OCI-M2 (cell line): ENCODE measurements around the gene HIBADH.
"Not testable (repeated sequence)": the region's sequence is repeated elsewhere in the genome, so short reads cannot be mapped to it uniquely, and the experiment has no call there.

Experiments used
- DNase-seq: peaks from one replicate; lab custom pipeline; 2025; ENCODE audit not compliant: unreplicated experiment; lab: John Stamatoyannopoulos, UW

HIBADH gene

GRCh38 chr7:27639048-27639447 lies 23.6 kb downstream of the HIBADH start:
- not testable (repeated sequence) for DNase-seq

GRCh38 chr7:27636326-27637006 lies 26.2 kb downstream of the HIBADH start:
- no peak for DNase-seq

- no peak for DNase-seq
Measured at GRCh38 chr7:27635728-27636127, 27.0 kb downstream of the HIBADH start.

- DNase-seq, result no peak
Measured at GRCh38 chr7:27634671-27635493, 27.8 kb downstream of the HIBADH start.

GRCh38 chr7:27633062-27633461 lies 29.6 kb downstream of the HIBADH start:
- DNase-seq, result no peak

DNA sequence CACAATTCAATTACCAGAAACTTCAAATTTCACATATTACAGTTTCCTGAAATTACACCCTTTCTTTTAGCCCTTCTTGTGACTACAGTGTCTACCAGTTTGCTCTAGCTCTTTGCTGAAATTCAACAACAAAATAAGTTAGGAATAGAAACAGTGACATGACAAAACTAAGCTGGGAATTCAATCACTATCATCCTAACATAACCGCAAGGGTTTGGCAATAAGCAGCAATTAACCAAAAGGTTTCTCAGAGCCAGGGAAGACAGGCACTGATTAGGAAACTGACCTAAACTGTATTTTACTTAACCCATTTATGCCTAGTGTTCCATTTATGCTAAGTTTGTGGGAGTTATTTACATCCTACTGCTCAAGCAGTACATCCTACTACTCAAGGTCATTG lies 31.3 kb downstream of the HIBADH start:
- DNase-seq, result no peak

DNA sequence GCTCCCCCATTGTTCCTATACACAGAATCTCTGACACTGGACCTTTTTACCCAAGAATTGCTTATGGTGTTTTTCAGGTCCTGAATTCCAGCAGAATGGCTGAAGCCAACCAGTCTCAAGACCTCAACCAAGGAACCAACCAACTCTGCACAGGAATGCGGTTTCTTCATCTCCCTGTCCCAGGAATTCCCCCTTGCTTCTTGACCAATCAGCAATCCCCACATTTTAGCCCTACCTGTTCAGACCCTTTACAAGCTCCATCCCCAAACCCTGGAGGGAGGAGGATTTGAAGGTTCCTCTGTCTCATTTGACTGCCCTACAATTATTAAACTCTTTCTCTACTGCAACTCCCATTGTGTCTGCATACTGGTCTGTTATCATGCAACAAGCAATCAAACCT lies 35.5 kb downstream of the HIBADH start:
- DNase-seq, result no peak

GRCh38 chr7:27619492-27619891 lies 43.2 kb downstream of the HIBADH start:
- no peak for DNase-seq

GRCh38 chr7:27617651-27618381 lies 44.9 kb downstream of the HIBADH start:
- no peak for DNase-seq

DNA sequence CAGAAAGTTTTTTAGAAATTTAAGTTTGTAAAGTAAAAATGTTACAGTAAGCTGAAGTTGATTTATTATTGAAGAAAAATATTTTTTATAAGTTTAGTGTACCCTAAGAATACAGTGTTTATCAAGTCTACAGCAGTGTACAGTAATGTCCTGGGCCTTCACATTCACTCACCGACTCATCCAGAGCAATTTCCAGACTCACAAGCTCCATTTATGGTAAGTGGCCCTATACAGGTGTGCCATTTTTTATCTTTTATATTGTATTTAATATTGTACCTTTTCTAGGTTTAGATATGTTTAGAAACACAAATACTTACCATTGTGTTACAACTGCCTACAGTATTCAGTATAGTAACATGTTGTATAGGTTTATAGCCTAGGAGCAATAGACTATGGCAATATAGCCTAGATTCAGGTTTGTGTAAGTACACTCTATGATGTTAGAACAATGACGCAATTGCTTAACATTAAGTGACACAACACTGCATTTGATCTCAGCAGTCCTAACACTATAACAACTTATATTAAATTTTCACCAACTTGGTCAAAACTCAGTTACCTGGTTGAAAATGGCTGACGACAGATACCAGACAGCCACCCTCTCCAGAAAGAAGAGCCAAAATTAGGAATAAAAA lies 45.7 kb downstream of the HIBADH start:
- no peak for DNase-seq

DNA sequence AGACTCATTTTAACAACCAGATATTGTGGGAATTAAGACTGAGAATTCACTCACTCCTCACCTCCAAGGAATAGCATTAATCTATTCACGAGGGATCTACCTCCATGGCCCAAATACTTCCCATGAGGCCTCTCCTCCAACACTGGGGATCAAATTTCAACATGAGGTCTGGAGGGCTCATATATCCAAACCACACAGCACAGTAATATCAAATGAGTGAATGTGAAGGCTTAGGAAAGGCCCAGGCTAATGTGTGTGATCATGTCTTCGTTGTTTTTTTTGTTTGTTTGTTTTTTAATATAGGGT lies 46.5 kb downstream of the HIBADH start:
- no peak for DNase-seq

- DNase-seq, result no peak
Measured at GRCh38 chr7:27615420-27616185, 47.1 kb downstream of the HIBADH start.

DNA sequence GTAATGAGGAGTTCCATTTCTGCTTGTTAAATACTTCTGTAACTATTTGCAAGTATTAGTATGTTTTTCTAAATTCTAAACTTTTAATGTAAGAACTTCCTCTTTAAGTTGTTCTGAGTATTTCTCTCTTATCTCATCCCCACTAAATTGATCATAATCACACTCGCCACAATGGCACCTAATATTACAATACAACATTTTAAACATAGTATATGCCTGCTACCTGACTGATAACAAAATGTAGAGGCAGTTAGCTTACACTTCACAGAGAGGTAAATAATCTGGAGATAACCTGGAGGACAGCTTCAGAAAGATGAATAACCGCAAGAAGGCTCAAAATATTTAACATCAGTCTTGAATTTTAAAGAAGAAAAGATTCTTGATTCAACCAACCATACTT lies 48.6 kb downstream of the HIBADH start:
- no peak for DNase-seq

- no peak for DNase-seq
Measured at GRCh38 chr7:27611059-27611458, 51.6 kb downstream of the HIBADH start.

DNA sequence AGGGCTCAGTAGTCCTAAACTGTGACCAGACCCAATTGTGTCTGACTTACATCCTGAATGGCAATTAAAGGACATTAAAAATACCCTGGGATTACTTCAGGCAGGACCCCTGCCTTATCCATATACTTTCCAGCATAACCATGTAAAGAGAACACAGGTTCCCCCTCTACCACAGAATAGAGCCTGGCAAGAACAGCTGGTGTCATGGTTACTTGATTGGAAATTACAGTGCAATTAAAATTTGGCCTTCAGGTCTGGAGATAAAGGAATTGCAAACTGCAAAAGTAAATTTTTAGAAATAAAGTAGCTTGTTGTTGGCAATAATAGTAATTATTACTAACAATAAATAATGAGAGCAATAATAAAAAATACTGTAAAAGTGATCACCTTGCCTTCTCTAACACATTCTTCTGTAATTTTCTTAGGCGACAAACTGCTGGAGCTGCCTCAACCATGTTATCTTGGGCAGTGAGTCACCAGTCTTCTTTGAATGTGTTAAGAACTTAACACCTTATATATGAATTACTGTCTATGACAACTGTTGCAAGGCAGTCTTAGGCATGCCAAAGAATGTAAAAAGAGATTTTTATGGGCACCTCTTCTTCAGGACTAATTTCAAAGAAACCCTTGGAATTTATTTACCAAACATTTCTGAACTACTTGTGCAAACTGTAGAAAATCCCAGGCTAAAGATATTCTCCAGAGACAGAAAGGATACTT lies 53.7 kb downstream of the HIBADH start:
- no peak for DNase-seq

GRCh38 chr7:27607210-27607606 lies 55.5 kb downstream of the HIBADH start:
- no peak for DNase-seq

DNA sequence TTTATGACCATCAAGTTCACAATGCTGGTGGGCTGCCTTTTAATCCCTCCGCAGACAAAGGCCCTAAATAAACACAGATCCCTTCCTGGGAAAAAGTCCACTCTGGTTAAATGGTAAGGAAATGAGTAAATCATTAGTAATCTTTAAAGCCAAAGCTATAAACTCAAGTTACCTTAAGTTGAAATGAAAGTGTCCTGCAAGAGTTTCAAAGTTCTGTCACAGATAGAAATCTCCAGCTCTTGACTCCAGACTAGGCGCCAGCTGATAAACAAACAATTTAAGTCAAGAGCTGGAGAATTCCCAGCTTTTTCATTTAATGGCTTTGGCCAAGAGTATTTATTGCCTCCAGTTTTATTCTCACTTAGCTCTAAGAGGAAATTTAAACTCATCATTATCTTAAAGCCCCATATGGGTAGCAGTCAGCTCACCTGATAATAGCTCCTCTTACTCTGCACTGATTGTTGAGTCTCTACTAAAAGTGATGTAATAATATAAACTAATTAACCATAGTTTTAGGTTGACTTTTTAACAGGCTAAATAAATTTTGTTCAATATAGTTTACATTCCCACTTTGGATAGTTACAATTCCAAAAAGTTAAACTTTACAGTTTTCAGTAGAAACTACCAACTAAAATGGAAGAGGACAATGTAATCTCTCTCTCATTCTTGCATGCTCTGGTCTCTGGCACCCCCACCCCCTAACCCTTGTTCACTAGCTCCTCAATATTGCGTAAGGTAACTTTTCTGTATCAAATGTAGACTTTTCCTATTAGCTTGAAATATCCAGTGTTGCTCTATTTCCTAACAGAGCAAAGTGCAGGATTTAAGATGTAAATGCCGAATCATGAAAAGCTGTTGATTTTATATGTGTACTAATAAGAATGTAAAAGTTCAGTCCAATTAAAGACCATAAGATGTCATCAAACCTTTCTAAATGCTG lies 56.1 kb downstream of the HIBADH start:
- no peak for DNase-seq

DNA sequence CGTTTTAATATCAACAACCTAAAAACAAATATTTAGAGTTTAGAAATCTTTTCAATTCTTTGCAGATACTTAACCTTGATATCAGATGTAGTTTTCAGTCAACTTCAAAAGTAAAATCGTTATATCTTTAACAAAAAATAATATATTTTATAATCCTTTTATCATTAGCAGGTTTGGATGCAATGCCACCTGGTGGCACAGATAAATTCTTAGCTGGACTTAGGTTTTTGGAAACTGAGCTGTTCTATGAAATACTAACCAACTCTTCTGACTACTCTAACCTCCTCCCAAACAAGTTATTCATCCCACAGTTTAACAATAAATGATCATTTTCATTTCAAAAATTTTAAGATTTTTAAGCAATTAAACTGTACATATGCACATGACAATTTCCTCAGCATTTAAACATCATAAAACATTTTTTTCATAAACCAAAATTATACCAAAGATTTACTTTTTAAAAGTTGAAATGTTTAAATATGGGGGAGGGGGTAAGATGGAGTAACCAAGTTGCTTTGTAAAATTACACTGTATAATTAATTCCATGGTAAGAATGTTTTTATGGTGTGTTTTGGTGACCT lies 56.9 kb downstream of the HIBADH start:
- DNase-seq, result no peak

DNA sequence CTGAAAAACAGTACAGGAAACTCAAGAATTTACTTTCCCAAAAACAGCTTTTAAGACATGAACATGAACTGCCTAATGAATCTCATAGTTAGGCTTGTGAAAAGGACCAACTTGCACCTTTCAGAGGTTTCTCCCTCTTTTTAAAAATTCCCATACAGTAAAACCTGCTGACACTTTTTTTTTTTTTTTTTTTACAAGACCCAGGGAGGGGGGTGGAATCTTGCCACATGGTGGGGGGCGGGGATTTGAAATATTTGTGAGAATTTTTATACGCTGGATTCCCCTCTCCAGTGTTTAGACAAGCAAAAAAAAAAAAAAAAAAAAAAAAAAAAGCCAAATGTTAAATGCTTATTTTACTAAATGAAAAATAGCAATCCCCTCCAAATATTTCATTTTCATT lies 57.4 kb downstream of the HIBADH start:
- no peak for DNase-seq
